ENCODE data around the gene CDKAL1.

CDKAL1 gene

GRCh38 chr6:20769631-20770030 is 235.4 kb downstream of the CDKAL1 start:
- H3K9me3 ChIP-seq (ENCODE audit: control insufficient read depth, insufficient read depth, low read length): no peaks in the 10 kb centered on the region
- H3K4me3 ChIP-seq (ENCODE audit: low read depth, low read length): no peak overlapping the region
- H3K9ac ChIP-seq (ENCODE audit: low read depth, low read length): no peak overlapping the region
- H3K27me3 ChIP-seq (ENCODE audit: control insufficient read depth, insufficient read depth, low read length): no peaks in the 10 kb centered on the region
- no peak overlapping the region for H3K27ac ChIP-seq (ENCODE audit: low read depth, low read length)
- no peaks in the 10 kb centered on the region for H3K36me3 ChIP-seq (ENCODE audit: control insufficient read depth, insufficient read depth, low read length)
- peaks cover 12% of the 10 kb centered on the region for H3K4me1 ChIP-seq (ENCODE audit: control insufficient read depth, insufficient read depth, low read length)

GRCh38 chr6:20770773-20771172 is 236.5 kb downstream of the CDKAL1 start:
- H3K27me3 ChIP-seq (ENCODE audit: control insufficient read depth, insufficient read depth, low read length): no peaks in the 10 kb centered on the region

GRCh38 chr6:20771409-20771808 is 237.2 kb downstream of the CDKAL1 start:
- Histone ChIP-seq H3K9me3 (ENCODE audit: control insufficient read depth, insufficient read depth, low read length) (no peaks in the 10 kb centered on the region), H3K9ac (ENCODE audit: low read depth, low read length) (no peak overlapping the region), H3K27me3 (ENCODE audit: control insufficient read depth, insufficient read depth, low read length) (no peaks in the 10 kb centered on the region), H3K27ac (ENCODE audit: low read depth, low read length) (no peak overlapping the region), H3K36me3 (ENCODE audit: control insufficient read depth, insufficient read depth, low read length) (no peaks in the 10 kb centered on the region), H3K4me3 (ENCODE audit: low read depth, low read length) (no peak overlapping the region), H3K4me1 (ENCODE audit: control insufficient read depth, insufficient read depth, low read length) (peaks cover 12% of the 10 kb centered on the region)

More at GRCh38 chr6:20770773-20771172, 236.5 kb downstream of the CDKAL1 start:
- H3K4me3 ChIP-seq (ENCODE audit: low read depth, low read length): no peak overlapping the region
- no peak overlapping the region for H3K27ac ChIP-seq (ENCODE audit: low read depth, low read length)
- H3K9ac ChIP-seq (ENCODE audit: low read depth, low read length): no peak overlapping the region
- peaks cover 12% of the 10 kb centered on the region for H3K4me1 ChIP-seq (ENCODE audit: control insufficient read depth, insufficient read depth, low read length)
- H3K9me3 ChIP-seq (ENCODE audit: control insufficient read depth, insufficient read depth, low read length): no peaks in the 10 kb centered on the region
- no peaks in the 10 kb centered on the region for H3K36me3 ChIP-seq (ENCODE audit: control insufficient read depth, insufficient read depth, low read length)

- Histone ChIP-seq H3K27me3 (ENCODE audit: control insufficient read depth, insufficient read depth, low read length) (no peaks in the 10 kb centered on the region), H3K36me3 (ENCODE audit: control insufficient read depth, insufficient read depth, low read length) (no peaks in the 10 kb centered on the region), H3K27ac (ENCODE audit: low read depth, low read length) (no peak overlapping the region), H3K9ac (ENCODE audit: low read depth, low read length) (no peak overlapping the region), H3K4me3 (ENCODE audit: low read depth, low read length) (no peak overlapping the region), H3K4me1 (ENCODE audit: control insufficient read depth, insufficient read depth, low read length) (peaks cover 12% of the 10 kb centered on the region), H3K9me3 (ENCODE audit: control insufficient read depth, insufficient read depth, low read length) (no peaks in the 10 kb centered on the region)
Measured at GRCh38 chr6:20773822-20774221, 239.6 kb downstream of the CDKAL1 start.

- H3K9ac ChIP-seq (ENCODE audit: low read depth, low read length): no peak overlapping the region
- no peak overlapping the region for H3K27ac ChIP-seq (ENCODE audit: low read depth, low read length)
- H3K27me3 ChIP-seq (ENCODE audit: control insufficient read depth, insufficient read depth, low read length): no peaks in the 10 kb centered on the region
- H3K4me1 ChIP-seq (ENCODE audit: control insufficient read depth, insufficient read depth, low read length): peaks cover 7% of the 10 kb centered on the region
- no peak overlapping the region for H3K4me3 ChIP-seq (ENCODE audit: low read depth, low read length)
- no peaks in the 10 kb centered on the region for H3K9me3 ChIP-seq (ENCODE audit: control insufficient read depth, insufficient read depth, low read length)
- no peaks in the 10 kb centered on the region for H3K36me3 ChIP-seq (ENCODE audit: control insufficient read depth, insufficient read depth, low read length)
Measured at GRCh38 chr6:20775981-20776380, 241.7 kb downstream of the CDKAL1 start.

GRCh38 chr6:20777801-20778200 is 243.5 kb downstream of the CDKAL1 start:
- H3K27ac ChIP-seq (ENCODE audit: low read depth, low read length): no peak overlapping the region
- H3K4me3 ChIP-seq (ENCODE audit: low read depth, low read length): no peak overlapping the region
- H3K4me1 ChIP-seq (ENCODE audit: control insufficient read depth, insufficient read depth, low read length): no peaks in the 10 kb centered on the region
- no peaks in the 10 kb centered on the region for H3K36me3 ChIP-seq (ENCODE audit: control insufficient read depth, insufficient read depth, low read length)
- H3K9me3 ChIP-seq (ENCODE audit: control insufficient read depth, insufficient read depth, low read length): no peaks in the 10 kb centered on the region
- H3K9ac ChIP-seq (ENCODE audit: low read depth, low read length): no peak overlapping the region
- no peaks in the 10 kb centered on the region for H3K27me3 ChIP-seq (ENCODE audit: control insufficient read depth, insufficient read depth, low read length)

- H3K27me3 ChIP-seq (ENCODE audit: control insufficient read depth, insufficient read depth, low read length): no peaks in the 10 kb centered on the region
Measured at GRCh38 chr6:20778459-20778858, 244.2 kb downstream of the CDKAL1 start.

GRCh38 chr6:20778912-20779311 is 244.7 kb downstream of the CDKAL1 start:
- H3K4me3 ChIP-seq (ENCODE audit: low read depth, low read length): no peak overlapping the region
- H3K27me3 ChIP-seq (ENCODE audit: control insufficient read depth, insufficient read depth, low read length): no peaks in the 10 kb centered on the region
- no peaks in the 10 kb centered on the region for H3K9me3 ChIP-seq (ENCODE audit: control insufficient read depth, insufficient read depth, low read length)
- H3K4me1 ChIP-seq (ENCODE audit: control insufficient read depth, insufficient read depth, low read length): no peaks in the 10 kb centered on the region
- no peak overlapping the region for H3K9ac ChIP-seq (ENCODE audit: low read depth, low read length)
- H3K27ac ChIP-seq (ENCODE audit: low read depth, low read length): no peak overlapping the region
- H3K36me3 ChIP-seq (ENCODE audit: control insufficient read depth, insufficient read depth, low read length): no peaks in the 10 kb centered on the region

More at GRCh38 chr6:20778459-20778858, 244.2 kb downstream of the CDKAL1 start:
- no peak overlapping the region for H3K27ac ChIP-seq (ENCODE audit: low read depth, low read length)
- H3K36me3 ChIP-seq (ENCODE audit: control insufficient read depth, insufficient read depth, low read length): no peaks in the 10 kb centered on the region
- H3K9ac ChIP-seq (ENCODE audit: low read depth, low read length): no peak overlapping the region
- H3K4me3 ChIP-seq (ENCODE audit: low read depth, low read length): no peak overlapping the region
- H3K9me3 ChIP-seq (ENCODE audit: control insufficient read depth, insufficient read depth, low read length): no peaks in the 10 kb centered on the region
- H3K4me1 ChIP-seq (ENCODE audit: control insufficient read depth, insufficient read depth, low read length): no peaks in the 10 kb centered on the region

GRCh38 chr6:20789162-20789561 is 254.9 kb downstream of the CDKAL1 start:
- Histone ChIP-seq H3K9ac (ENCODE audit: low read depth, low read length) (no peak overlapping the region), H3K27me3 (ENCODE audit: control insufficient read depth, insufficient read depth, low read length) (no peaks in the 10 kb centered on the region), H3K4me1 (ENCODE audit: control insufficient read depth, insufficient read depth, low read length) (peaks cover 6% of the 10 kb centered on the region; the same call in 1 of the 2 replicates), H3K4me3 (ENCODE audit: low read depth, low read length) (no peak overlapping the region), H3K9me3 (ENCODE audit: control insufficient read depth, insufficient read depth, low read length) (no peaks in the 10 kb centered on the region), H3K27ac (ENCODE audit: low read depth, low read length) (no peak overlapping the region), H3K36me3 (ENCODE audit: control insufficient read depth, insufficient read depth, low read length) (no peaks in the 10 kb centered on the region)

- no peaks in the 10 kb centered on the region for H3K27me3 ChIP-seq (ENCODE audit: control insufficient read depth, insufficient read depth, low read length)
- H3K36me3 ChIP-seq (ENCODE audit: control insufficient read depth, insufficient read depth, low read length): no peaks in the 10 kb centered on the region
- no peak overlapping the region for H3K9ac ChIP-seq (ENCODE audit: low read depth, low read length)
- H3K4me1 ChIP-seq (ENCODE audit: control insufficient read depth, insufficient read depth, low read length): peaks cover 6% of the 10 kb centered on the region; the same call in 1 of the 2 replicates
- no peaks in the 10 kb centered on the region for H3K9me3 ChIP-seq (ENCODE audit: control insufficient read depth, insufficient read depth, low read length)
- no peak overlapping the region for H3K4me3 ChIP-seq (ENCODE audit: low read depth, low read length)
- H3K27ac ChIP-seq (ENCODE audit: low read depth, low read length): no peak overlapping the region
Measured at GRCh38 chr6:20790032-20790791, 256.0 kb downstream of the CDKAL1 start.

- no peaks in the 10 kb centered on the region for H3K36me3 ChIP-seq (ENCODE audit: control insufficient read depth, insufficient read depth, low read length)
- no peaks in the 10 kb centered on the region for H3K27me3 ChIP-seq (ENCODE audit: control insufficient read depth, insufficient read depth, low read length)
- peaks cover 6% of the 10 kb centered on the region; the same call in 1 of the 2 replicates for H3K4me1 ChIP-seq (ENCODE audit: control insufficient read depth, insufficient read depth, low read length)
- H3K9me3 ChIP-seq (ENCODE audit: control insufficient read depth, insufficient read depth, low read length): no peaks in the 10 kb centered on the region
- H3K9ac ChIP-seq (ENCODE audit: low read depth, low read length): no peak overlapping the region
- no peak overlapping the region for H3K27ac ChIP-seq (ENCODE audit: low read depth, low read length)
- H3K4me3 ChIP-seq (ENCODE audit: low read depth, low read length): no peak overlapping the region
Measured at GRCh38 chr6:20791074-20791473, 256.8 kb downstream of the CDKAL1 start.

All from HUES48 (cell line).